Measurements from ENCODE around the gene RAF1. TPM values are rescaled to one million over a fixed set of nuclear protein-coding genes. Genes with fewer than 3 reads are reported as not detected.

Gene RAF1
- total RNA-seq, 1 experiment from 2014 or later, result 64.3 TPM

GRCh38 chr3:12630292-12630691 lies 33.6 kb downstream of the RAF1 start:
- no peak for ATAC-seq
- TF ChIP-seq TCF7L2 (IDR thresholded peaks at IDR 0.05; ENCODE audit: borderline replicate concordance, extremely low read depth, insufficient read depth, insufficient read length) (no peak), POLR2AphosphoS5 (IDR thresholded peaks at IDR 0.05; ENCODE audit: low read depth, low read length) (no peak)
- Histone ChIP-seq H3K4me1 (ENCODE audit: control insufficient read depth in 1 of 2, insufficient read depth in 2 of 2, low read length in 2 of 2) (peaks cover 14 to 33% of the 10 kb centered on the region in 2 experiments), H3K9me2 (ENCODE audit: insufficient read depth) (no peaks in the 10 kb centered on the region), H3K79me2 (ENCODE audit: insufficient read depth, low read length) (peaks cover 97% of the 10 kb centered on the region), H3K4me2 (ENCODE audit: low read length) (no peak overlapping the region), H3K27me3 (ENCODE audit: insufficient read depth, low read length) (no peaks in the 10 kb centered on the region), H3K4me3 (replicated peaks in 1 of 2; ENCODE audit: low read depth in 1 of 2, low read length in 2 of 2) (no peak overlapping the region), H2AFZ (ENCODE audit: low read depth, low read length, poor library complexity, severe bottlenecking) (no peak overlapping the region), H4K20me1 (ENCODE audit: insufficient read depth) (peaks cover 11% of the 10 kb centered on the region; the same call in 1 of the 2 replicates), H3K27ac (ENCODE audit: low read depth, low read length) (no peak overlapping the region), H3K9ac (ENCODE audit: low read length) (no peak overlapping the region), H3K9me3 (ENCODE audit: control insufficient read depth in 1 of 2, insufficient read depth in 1 of 2, low read depth in 1 of 2, low read length in 2 of 2) (no peaks in the 10 kb centered on the region), H3K36me3 (ENCODE audit: control insufficient read depth in 1 of 2, insufficient read depth in 2 of 2, low read length in 2 of 2) (no peaks in the 10 kb centered on the region; a peak in 1 of 4 replicates)
- CTCF ChIA-PET, result no interaction called here
- POLR2A ChIA-PET, result no interaction called here
- DNase-seq (ENCODE audit: low read depth, low spot score), result no peak
- BruUV-seq (replicated peaks), result no TSS peak
- RAD21 ChIA-PET (ENCODE audit: low non-redundant PET in 1 of 2, low total read pairs in 2 of 2, uncharacterized antibody in 2 of 2, unreplicated experiment in 2 of 2), result no interaction called here
- intact Hi-C loops (cut with micrococcal nuclease), result no loop called here

- no peak overlapping the region for H3K27ac ChIP-seq (ENCODE audit: low read depth, low read length)
- BruUV-seq (replicated peaks), result no TSS peak
- no peak overlapping the region for H3K4me3 ChIP-seq (replicated peaks in 1 of 2; ENCODE audit: low read depth in 1 of 2, low read length in 2 of 2)
- H2AFZ ChIP-seq (ENCODE audit: low read depth, low read length, poor library complexity, severe bottlenecking), result no peak overlapping the region
- ChIA-PET CTCF (no interaction called here), POLR2A (no interaction called here), RAD21 (ENCODE audit: low non-redundant PET in 1 of 2, low total read pairs in 2 of 2, uncharacterized antibody in 2 of 2, unreplicated experiment in 2 of 2) (no interaction called here)
- H3K79me2 ChIP-seq (ENCODE audit: insufficient read depth, low read length), result peaks cover 97% of the 10 kb centered on the region
- no peaks in the 10 kb centered on the region for H3K27me3 ChIP-seq (ENCODE audit: insufficient read depth, low read length)
- ATAC-seq (no peak), DNase-seq (ENCODE audit: low read depth, low spot score) (no peak)
- intact Hi-C loops (cut with micrococcal nuclease), result no loop called here
- no peaks in the 10 kb centered on the region for H3K9me2 ChIP-seq (ENCODE audit: insufficient read depth)
- peaks cover 14 to 33% of the 10 kb centered on the region in 2 experiments for H3K4me1 ChIP-seq (ENCODE audit: control insufficient read depth in 1 of 2, insufficient read depth in 2 of 2, low read length in 2 of 2)
- no peaks in the 10 kb centered on the region for H3K9me3 ChIP-seq (ENCODE audit: control insufficient read depth in 1 of 2, insufficient read depth in 1 of 2, low read depth in 1 of 2, low read length in 2 of 2)
- H4K20me1 ChIP-seq (ENCODE audit: insufficient read depth), result peaks cover 11% of the 10 kb centered on the region; the same call in 1 of the 2 replicates
- no peak overlapping the region for H3K4me2 ChIP-seq (ENCODE audit: low read length)
- no peak overlapping the region for H3K9ac ChIP-seq (ENCODE audit: low read length)
- TF ChIP-seq JUND (IDR thresholded peaks at IDR 0.05), result no peak
- no peak for TF ChIP-seq CTCF (IDR thresholded peaks at IDR 0.05 in 2 of 3, conservative IDR thresholded peaks at IDR 0.05 in 1 of 3; ENCODE audit: borderline replicate concordance in 1 of 3, insufficient read depth in 1 of 3, low read depth in 2 of 3, low read length in 2 of 3)
- no peak for TF ChIP-seq ELF1 (IDR thresholded peaks at IDR 0.05; ENCODE audit: borderline replicate concordance, low read depth)
- no peaks in the 10 kb centered on the region; a peak in 1 of 4 replicates for H3K36me3 ChIP-seq (ENCODE audit: control insufficient read depth in 1 of 2, insufficient read depth in 2 of 2, low read length in 2 of 2)
Measured at GRCh38 chr3:12629560-12629959, 34.4 kb downstream of the RAF1 start.
